Uterus (tissue), 4 donors: ENCODE measurements around the gene WWP2. TPM values are rescaled to one million over a fixed set of nuclear protein-coding genes. Genes with fewer than 3 reads are reported as not detected.
A peak's percentile ranks its signal among the peaks of the same experiment; 100 is the strongest.

Experiments used
- DNase-seq, 2 donors: peaks; one replicate each; pipeline ENCODE4 v3.0.0-alpha.2; 2019 to 2020
- H3K27ac ChIP-seq, 2 donors: fragments of 200-600 bp; sonication (generic); 1 replicate in 1 of 2; 2 replicates in 1 of 2; pipeline ENCODE4 v1.5.1; 2016 to 2018
- H3K27me3 ChIP-seq, 2 donors: fragments of 200-600 bp; sonication (generic); one replicate each; pipeline ENCODE4 v1.5.1; 2018 to 2019; ENCODE audit warnings: control low read depth in 1 of 2
- H3K36me3 ChIP-seq, 2 donors: fragments of 200-600 bp; sonication (generic); one replicate each; pipeline ENCODE4 v1.5.1; 2019; ENCODE audit warnings: control low read depth in 1 of 2
- H3K4me1 ChIP-seq, 2 donors: fragments of 200-600 bp; sonication (generic); one replicate each; pipeline ENCODE4 v1.5.1; 2018 to 2019; ENCODE audit warnings: control low read depth in 1 of 2
- H3K4me3 ChIP-seq, 2 donors: fragments of 200-600 bp; sonication (generic); 1 replicate in 1 of 2; 2 replicates in 1 of 2; pipeline ENCODE4 v1.5.1; 2018 to 2019; ENCODE audit warnings: mild to moderate bottlenecking in 1 of 2
- H3K9me3 ChIP-seq, 2 donors: fragments of 200-600 bp; sonication (generic); one replicate each; pipeline ENCODE4 v1.5.1; 2019; ENCODE audit warnings: control low read depth in 1 of 2
- CTCF ChIP-seq, 4 experiments: fragments of 200-600 bp in 2 of 4; fragments of 450-650 bp in 2 of 4; sonication (generic) in 2 of 4; IDR thresholded peaks; one replicate each; pipeline ENCODE4 v1.5.1; 2016 to 2019; ENCODE audit warnings: antibody characterized with exemption in 4 of 4, mild to moderate bottlenecking in 2 of 4, moderate library complexity in 1 of 4
- POLR2A ChIP-seq, 2 donors: fragments of 450-650 bp; IDR thresholded peaks; one replicate each; pipeline ENCODE4 v1.6.1; 2016; ENCODE audit warnings: antibody characterized with exemption in 2 of 2, mild to moderate bottlenecking in 1 of 2, moderate library complexity in 1 of 2
- intact Hi-C: fragments of 100-400 bp; cut with DNase I; formaldehyde crosslinking; loops from one replicate; pipeline ENCODE4 v1.15.1; 2023; ENCODE audit warnings: low total_unique reads
- total RNA-seq, 4 donors: library from RNA; depleted of rRNA in 3 of 4; stranded (reverse); fragments of >200 nt in 3 of 4; gene quantifications; one replicate each; pipeline versions ENCODE4 v1.1.0 to v1.2.4, GENCODE V29; 2014 to 2023
- donor health status: DM: yes; HTN: yes; CAD: no.

WWP2 gene
- total RNA-seq, 4 donors from 2014 or later, result 12.8 to 57.9 (median 32.4) TPM

GRCh38 chr16:69929480-69929879, 167.3 kb downstream of the WWP2 start:
- intact Hi-C loops, result loop anchor here (5.0 kb wide), 1 partner anchor 132 kb away; no protein-coding TSS in a partner anchor
- DNase-seq, result no peak
- Histone ChIP-seq H3K36me3 (no peaks in the 10 kb centered on the region), H3K9me3 (no peaks in the 10 kb centered on the region), H3K27me3 (no peaks in the 10 kb centered on the region), H3K4me1 (peaks cover 0 to 12% of the 10 kb centered on the region in 2 donors), H3K27ac (no peak overlapping the region), H3K4me3 (no peak overlapping the region)
- TF ChIP-seq CTCF (IDR thresholded peaks at IDR 0.05) (no peak), POLR2A (IDR thresholded peaks at IDR 0.05) (no peak)

- peak overlapping the region in 1 of 2 donors; percentile 29 for H3K27ac ChIP-seq
- no peak overlapping the region for H3K4me3 ChIP-seq
- no peaks in the 10 kb centered on the region for H3K27me3 ChIP-seq
- intact Hi-C loops, result no loop called here
- peak; percentile 55 to 71 for DNase-seq
- no peaks in the 10 kb centered on the region for H3K9me3 ChIP-seq
- TF ChIP-seq CTCF (IDR thresholded peaks at IDR 0.05) (peak; percentile 69 to 84 (median 74)), POLR2A (IDR thresholded peaks at IDR 0.05) (no peak)
- H3K36me3 ChIP-seq, result no peaks in the 10 kb centered on the region
- H3K4me1 ChIP-seq, result peaks cover 0 to 12% of the 10 kb centered on the region in 2 donors
Observed at GRCh38 chr16:69930117-69930776, 168.1 kb downstream of the WWP2 start.

- Histone ChIP-seq H3K36me3 (no peaks in the 10 kb centered on the region), H3K27ac (no peak overlapping the region)
Observed at GRCh38 chr16:69931631-69932030, 169.5 kb downstream of the WWP2 start.

GRCh38 chr16:69932228-69932627, 170.1 kb downstream of the WWP2 start:
- no peak overlapping the region for H3K27ac ChIP-seq
- peaks cover 0 to 5% of the 10 kb centered on the region in 2 donors for H3K4me1 ChIP-seq
- no peaks in the 10 kb centered on the region for H3K36me3 ChIP-seq
- TF ChIP-seq CTCF (IDR thresholded peaks at IDR 0.05), result no peak
- no peak for TF ChIP-seq POLR2A (IDR thresholded peaks at IDR 0.05)
- H3K9me3 ChIP-seq, result no peaks in the 10 kb centered on the region
- intact Hi-C loops, result no loop called here
- no peak for DNase-seq
- H3K4me3 ChIP-seq, result no peak overlapping the region
- H3K27me3 ChIP-seq, result no peaks in the 10 kb centered on the region

More at GRCh38 chr16:69931631-69932030, 169.5 kb downstream of the WWP2 start:
- no peak for TF ChIP-seq POLR2A (IDR thresholded peaks at IDR 0.05)
- TF ChIP-seq CTCF (IDR thresholded peaks at IDR 0.05), result no peak
- intact Hi-C loops, result no loop called here
- Histone ChIP-seq H3K4me3 (no peak overlapping the region), H3K27me3 (no peaks in the 10 kb centered on the region), H3K9me3 (no peaks in the 10 kb centered on the region), H3K4me1 (peaks cover 0 to 5% of the 10 kb centered on the region in 2 donors)
- no peak for DNase-seq

- H3K27ac ChIP-seq, result no peak overlapping the region
- no peaks in the 10 kb centered on the region for H3K9me3 ChIP-seq
- no peak for TF ChIP-seq CTCF (IDR thresholded peaks at IDR 0.05)
- no peak for TF ChIP-seq POLR2A (IDR thresholded peaks at IDR 0.05)
- no peaks in the 10 kb centered on the region for H3K27me3 ChIP-seq
- no peak overlapping the region for H3K4me3 ChIP-seq
- intact Hi-C loops, result no loop called here
- H3K36me3 ChIP-seq, result no peaks in the 10 kb centered on the region
- no peak for DNase-seq
- H3K4me1 ChIP-seq, result peaks cover 0 to 5% of the 10 kb centered on the region in 2 donors
Observed at GRCh38 chr16:69932691-69933392, 170.7 kb downstream of the WWP2 start.
